ENCODE measurements around the gene ANKLE2.

Gene ANKLE2

GRCh38 chr12:132784580-132784979 lies 22.9 kb upstream of the ANKLE2 start:
- H3K4me1 ChIP-seq (ENCODE audit: low read length) = no peaks in the 10 kb centered on the region
- no peak overlapping the region for H3K4me3 ChIP-seq (ENCODE audit: low read length)
- H4K20me1 ChIP-seq (ENCODE audit: insufficient read depth, low read length) = no peaks in the 10 kb centered on the region
- no peaks in the 10 kb centered on the region for H3K9me3 ChIP-seq (ENCODE audit: insufficient read depth, low read length)
- no peaks in the 10 kb centered on the region for H3K27me3 ChIP-seq (ENCODE audit: low read depth, low read length)
- TF ChIP-seq EZH2phosphoT487 (IDR thresholded peaks at IDR 0.05; ENCODE audit: low read depth) = no peak
- TF ChIP-seq, protein P1, sequence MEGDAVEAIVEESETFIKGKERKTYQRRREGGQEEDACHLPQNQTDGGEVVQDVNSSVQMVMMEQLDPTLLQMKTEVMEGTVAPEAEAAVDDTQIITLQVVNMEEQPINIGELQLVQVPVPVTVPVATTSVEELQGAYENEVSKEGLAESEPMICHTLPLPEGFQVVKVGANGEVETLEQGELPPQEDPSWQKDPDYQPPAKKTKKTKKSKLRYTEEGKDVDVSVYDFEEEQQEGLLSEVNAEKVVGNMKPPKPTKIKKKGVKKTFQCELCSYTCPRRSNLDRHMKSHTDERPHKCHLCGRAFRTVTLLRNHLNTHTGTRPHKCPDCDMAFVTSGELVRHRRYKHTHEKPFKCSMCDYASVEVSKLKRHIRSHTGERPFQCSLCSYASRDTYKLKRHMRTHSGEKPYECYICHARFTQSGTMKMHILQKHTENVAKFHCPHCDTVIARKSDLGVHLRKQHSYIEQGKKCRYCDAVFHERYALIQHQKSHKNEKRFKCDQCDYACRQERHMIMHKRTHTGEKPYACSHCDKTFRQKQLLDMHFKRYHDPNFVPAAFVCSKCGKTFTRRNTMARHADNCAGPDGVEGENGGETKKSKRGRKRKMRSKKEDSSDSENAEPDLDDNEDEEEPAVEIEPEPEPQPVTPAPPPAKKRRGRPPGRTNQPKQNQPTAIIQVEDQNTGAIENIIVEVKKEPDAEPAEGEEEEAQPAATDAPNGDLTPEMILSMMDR (IDR thresholded peaks at IDR 0.05; ENCODE audit: low read depth, low read length) = no peak
- no peak overlapping the region for H3K9ac ChIP-seq (ENCODE audit: low read length)
- H3K36me3 ChIP-seq (replicated peaks; ENCODE audit: low read depth, low read length) = no peaks in the 10 kb centered on the region
- no peak overlapping the region for H2AFZ ChIP-seq (ENCODE audit: low read depth, low read length)
- H3K79me2 ChIP-seq (ENCODE audit: low read length) = no peaks in the 10 kb centered on the region
- H3K4me2 ChIP-seq (ENCODE audit: low read length) = no peak overlapping the region
- H3K27ac ChIP-seq (ENCODE audit: low read length) = no peak overlapping the region

DNA sequence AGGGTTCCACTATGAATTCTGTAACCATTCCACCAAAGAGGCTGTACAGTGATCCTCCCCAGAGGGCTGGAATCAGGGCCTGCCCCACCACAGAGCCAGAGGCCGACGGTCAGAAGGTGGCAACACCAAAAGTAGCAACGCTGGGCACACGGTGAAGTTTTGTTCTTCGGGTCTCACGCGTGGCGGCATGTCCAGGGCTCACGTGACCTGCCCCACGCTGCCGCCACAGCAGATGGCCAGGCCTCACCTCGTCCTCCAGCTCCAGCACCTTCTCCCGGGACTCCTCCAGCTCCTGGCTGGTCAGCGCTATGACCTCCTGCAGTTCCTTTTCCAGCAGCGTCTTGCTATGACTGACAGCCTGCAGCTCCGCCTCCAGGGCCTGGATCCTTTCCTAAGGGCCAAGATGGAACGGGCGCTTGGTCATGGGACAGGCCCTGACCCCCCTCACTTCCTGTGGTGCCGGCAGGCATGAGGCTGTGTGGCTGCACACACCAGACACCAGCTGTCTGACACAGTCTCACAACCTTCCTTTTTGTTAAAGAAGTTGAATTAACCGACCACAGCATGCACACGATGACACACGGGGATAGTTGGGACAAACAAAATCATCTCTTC lies 22.4 kb upstream of the ANKLE2 start:
- H3K27ac ChIP-seq (ENCODE audit: low read length) = no peak overlapping the region
- no peaks in the 10 kb centered on the region for H4K20me1 ChIP-seq (ENCODE audit: insufficient read depth, low read length)
- no peak overlapping the region for H2AFZ ChIP-seq (ENCODE audit: low read depth, low read length)
- no peak overlapping the region for H3K4me3 ChIP-seq (ENCODE audit: low read length)
- H3K4me2 ChIP-seq (ENCODE audit: low read length) = no peak overlapping the region
- no peaks in the 10 kb centered on the region for H3K36me3 ChIP-seq (replicated peaks; ENCODE audit: low read depth, low read length)
- no peaks in the 10 kb centered on the region for H3K79me2 ChIP-seq (ENCODE audit: low read length)
- no peak overlapping the region for H3K9ac ChIP-seq (ENCODE audit: low read length)
- no peaks in the 10 kb centered on the region for H3K9me3 ChIP-seq (ENCODE audit: insufficient read depth, low read length)
- H3K4me1 ChIP-seq (ENCODE audit: low read length) = no peaks in the 10 kb centered on the region
- no peak for TF ChIP-seq EZH2phosphoT487 (IDR thresholded peaks at IDR 0.05; ENCODE audit: low read depth)
- TF ChIP-seq, protein P1 (IDR thresholded peaks at IDR 0.05; ENCODE audit: low read depth, low read length) = no peak
- H3K27me3 ChIP-seq (ENCODE audit: low read depth, low read length) = no peaks in the 10 kb centered on the region

- H2AFZ ChIP-seq (ENCODE audit: low read depth, low read length) = no peak overlapping the region
- H3K4me3 ChIP-seq (ENCODE audit: low read length) = no peak overlapping the region
- no peak overlapping the region for H3K27ac ChIP-seq (ENCODE audit: low read length)
- no peaks in the 10 kb centered on the region for H4K20me1 ChIP-seq (ENCODE audit: insufficient read depth, low read length)
- no peaks in the 10 kb centered on the region for H3K27me3 ChIP-seq (ENCODE audit: low read depth, low read length)
- no peaks in the 10 kb centered on the region for H3K79me2 ChIP-seq (ENCODE audit: low read length)
- TF ChIP-seq EZH2phosphoT487 (IDR thresholded peaks at IDR 0.05; ENCODE audit: low read depth) = no peak
- TF ChIP-seq, protein P1 (IDR thresholded peaks at IDR 0.05; ENCODE audit: low read depth, low read length) = no peak
- no peaks in the 10 kb centered on the region for H3K9me3 ChIP-seq (ENCODE audit: insufficient read depth, low read length)
- H3K36me3 ChIP-seq (replicated peaks; ENCODE audit: low read depth, low read length) = no peaks in the 10 kb centered on the region
- no peak overlapping the region for H3K4me2 ChIP-seq (ENCODE audit: low read length)
- no peak overlapping the region for H3K9ac ChIP-seq (ENCODE audit: low read length)
- no peaks in the 10 kb centered on the region for H3K4me1 ChIP-seq (ENCODE audit: low read length)
Observed at GRCh38 chr12:132781938-132782337, 20.3 kb upstream of the ANKLE2 start.

DNA sequence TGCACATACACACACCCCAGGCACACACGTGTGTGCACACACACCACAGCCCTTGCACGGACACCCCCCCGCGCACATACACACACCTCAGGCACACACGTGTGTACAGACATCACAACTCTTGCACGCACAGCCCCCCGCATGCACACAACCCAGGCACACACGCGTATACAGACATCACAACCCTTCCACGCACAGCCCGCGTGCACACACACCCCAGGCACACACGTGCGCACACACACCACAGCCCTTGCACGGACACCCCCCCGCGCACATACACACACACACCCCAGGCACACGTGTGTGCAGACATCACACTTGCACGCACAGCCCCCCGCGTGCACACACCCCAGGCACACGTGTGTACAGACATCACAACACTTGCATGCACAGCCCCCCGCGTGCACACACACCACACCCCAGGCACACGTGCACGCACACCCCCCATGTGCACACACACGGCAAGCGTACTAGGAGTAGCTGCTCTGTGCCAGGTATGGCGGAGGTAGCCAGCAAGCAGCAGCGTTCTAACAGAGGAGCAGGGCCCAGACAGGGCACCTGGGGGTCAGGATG lies 18.2 kb upstream of the ANKLE2 start:
- Histone ChIP-seq H3K27ac (ENCODE audit: low read length) (no peak overlapping the region), H3K4me2 (ENCODE audit: low read length) (no peak overlapping the region), H3K4me3 (ENCODE audit: low read length) (no peak overlapping the region), H3K4me1 (ENCODE audit: low read length) (no peaks in the 10 kb centered on the region), H3K9me3 (ENCODE audit: insufficient read depth, low read length) (no peaks in the 10 kb centered on the region), H3K9ac (ENCODE audit: low read length) (no peak overlapping the region), H3K36me3 (replicated peaks; ENCODE audit: low read depth, low read length) (no peaks in the 10 kb centered on the region), H3K27me3 (ENCODE audit: low read depth, low read length) (no peaks in the 10 kb centered on the region), H3K79me2 (ENCODE audit: low read length) (no peaks in the 10 kb centered on the region), H4K20me1 (ENCODE audit: insufficient read depth, low read length) (no peaks in the 10 kb centered on the region), H2AFZ (ENCODE audit: low read depth, low read length) (no peak overlapping the region)
- TF ChIP-seq EZH2phosphoT487 (IDR thresholded peaks at IDR 0.05; ENCODE audit: low read depth) = no peak
- TF ChIP-seq, protein P1 (IDR thresholded peaks at IDR 0.05; ENCODE audit: low read depth, low read length) = no peak

All from OCI-LY3 (cell line).